ENCODE results near the gene MINDY4.

MINDY4 gene

DNA sequence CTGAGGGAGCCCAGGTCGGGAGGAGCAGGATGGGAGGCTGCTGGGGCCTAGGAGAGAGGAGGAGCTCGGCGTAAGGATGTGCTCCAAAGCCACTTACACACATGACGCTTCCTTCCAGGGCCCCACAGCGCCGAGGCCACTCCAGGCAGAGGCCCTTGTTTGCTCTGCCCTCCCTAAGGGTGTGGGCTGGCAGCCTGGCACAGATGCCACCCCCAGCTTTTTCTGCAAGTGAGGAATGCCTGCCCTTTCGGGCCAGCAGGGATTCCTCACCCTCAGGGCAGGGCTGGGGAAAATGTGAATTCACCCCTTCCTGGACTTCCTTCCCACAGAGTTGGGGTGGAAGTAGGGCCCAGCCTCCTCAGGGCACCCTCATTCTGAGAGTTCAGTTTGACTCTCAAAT, 134.8 kb downstream of the MINDY4 start:
- no peak for DNase-seq

DNA sequence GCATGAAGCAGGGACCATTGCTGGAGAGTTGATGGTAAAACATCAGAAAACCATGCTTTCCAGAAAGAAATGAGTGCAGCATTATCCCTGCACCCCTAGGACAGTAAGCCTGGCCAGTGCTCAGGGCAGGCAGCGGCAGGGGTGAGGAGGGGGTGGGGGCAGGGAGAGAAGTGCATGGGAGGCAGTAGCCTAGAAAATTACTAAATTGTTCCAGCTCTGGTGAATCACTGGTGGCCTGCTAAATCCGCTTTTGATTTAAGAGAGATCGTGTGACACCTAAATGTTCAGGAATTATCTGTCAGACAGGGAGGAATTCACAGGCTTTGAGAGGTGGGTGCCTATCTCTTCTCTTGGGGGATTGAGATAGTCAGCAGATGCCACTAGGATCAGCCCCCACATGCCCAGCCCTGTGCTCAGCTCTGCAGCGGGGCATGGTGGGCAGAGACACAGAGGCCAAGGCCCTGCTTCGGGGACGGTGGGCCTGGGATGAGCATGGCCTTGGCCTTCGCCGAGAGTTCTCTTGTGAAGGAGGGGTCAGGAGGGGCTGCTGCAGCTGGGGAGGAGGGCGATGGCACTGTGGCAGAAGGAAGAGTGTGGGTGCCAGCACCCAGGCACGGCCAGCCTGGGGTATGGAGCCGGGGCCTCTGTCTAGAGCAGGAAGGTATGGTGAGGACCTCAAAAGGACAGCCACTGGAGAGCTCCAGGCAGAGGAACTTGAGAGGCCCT, 135.5 kb downstream of the MINDY4 start:
- DNase-seq, result no peak

DNA sequence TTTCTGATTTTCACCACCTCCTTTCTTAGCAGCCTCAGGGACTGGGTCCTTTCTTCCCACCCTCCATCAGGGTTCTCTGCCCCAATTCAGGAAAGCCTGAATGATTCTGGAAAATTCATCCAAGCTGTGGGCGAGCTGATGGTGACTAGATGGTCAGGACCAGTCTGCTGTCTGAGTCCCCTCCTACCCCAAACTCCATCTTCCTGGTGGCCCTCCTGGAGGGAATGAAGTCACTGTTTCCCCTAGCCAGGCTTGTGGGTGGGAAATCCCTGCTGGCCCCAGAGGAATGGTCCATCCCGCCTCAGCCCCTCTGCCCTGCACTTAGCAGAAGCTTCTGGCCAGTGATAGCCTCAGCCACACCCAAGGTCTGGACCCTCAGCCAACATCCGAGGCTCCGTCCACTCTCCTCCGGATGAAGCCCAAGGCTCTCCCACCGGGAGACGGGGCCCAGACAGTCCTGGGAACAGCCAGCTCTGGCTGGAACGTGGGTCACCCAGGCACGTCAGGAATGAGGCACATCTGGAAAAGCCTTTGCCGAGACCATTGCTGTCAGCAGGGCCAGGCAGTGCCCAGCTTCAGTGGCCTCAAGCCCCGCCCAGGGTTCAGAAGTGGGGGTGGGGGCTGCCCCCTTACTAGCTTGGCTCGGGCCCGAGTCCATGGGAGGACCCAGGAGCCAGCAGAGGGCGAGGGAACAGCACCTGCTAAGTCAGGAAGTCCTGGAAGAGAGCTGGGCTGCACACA, 136.5 kb downstream of the MINDY4 start:
- no peak for DNase-seq

DNA sequence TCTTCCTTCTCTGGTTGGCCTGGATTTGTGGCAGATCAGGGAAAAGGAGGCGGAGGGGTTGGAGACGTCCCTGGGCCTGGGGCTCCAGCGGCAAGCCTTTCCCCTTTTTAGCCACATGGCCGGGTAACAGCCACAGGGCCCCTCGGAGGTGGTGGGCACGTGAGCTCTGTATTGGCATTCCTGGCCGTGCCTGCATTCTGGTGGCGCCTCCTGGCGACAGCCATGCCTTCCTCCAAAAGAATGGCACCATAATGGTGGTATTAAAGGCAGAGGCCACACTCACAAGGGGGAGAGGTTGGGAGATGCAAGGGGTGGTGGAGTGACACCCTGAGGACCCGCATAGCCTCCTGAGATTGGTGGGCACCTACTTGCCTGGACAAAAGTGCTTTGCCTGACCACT, 137.5 kb downstream of the MINDY4 start:
- DNase-seq, result no peak

DNA sequence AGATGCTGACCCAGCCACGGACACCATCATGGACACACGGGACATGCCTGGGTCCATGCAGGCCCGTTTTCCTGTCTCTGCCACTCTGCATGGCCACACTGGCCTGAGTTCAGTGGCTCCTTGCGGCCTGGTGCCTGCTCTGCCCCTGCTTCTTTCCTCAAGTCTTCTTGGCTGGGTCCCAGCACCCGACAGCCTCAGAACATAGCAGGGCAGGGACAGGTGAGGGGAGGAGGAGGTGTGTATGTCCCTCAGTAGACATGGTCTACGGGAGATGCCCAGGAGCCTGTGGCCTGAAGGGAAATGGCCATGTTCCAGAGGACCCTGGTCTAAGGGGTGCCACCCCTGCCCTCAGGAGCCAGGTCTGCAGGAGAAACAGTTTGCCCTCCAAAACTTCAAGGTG, 138.2 kb downstream of the MINDY4 start:
- no peak for DNase-seq

DNA sequence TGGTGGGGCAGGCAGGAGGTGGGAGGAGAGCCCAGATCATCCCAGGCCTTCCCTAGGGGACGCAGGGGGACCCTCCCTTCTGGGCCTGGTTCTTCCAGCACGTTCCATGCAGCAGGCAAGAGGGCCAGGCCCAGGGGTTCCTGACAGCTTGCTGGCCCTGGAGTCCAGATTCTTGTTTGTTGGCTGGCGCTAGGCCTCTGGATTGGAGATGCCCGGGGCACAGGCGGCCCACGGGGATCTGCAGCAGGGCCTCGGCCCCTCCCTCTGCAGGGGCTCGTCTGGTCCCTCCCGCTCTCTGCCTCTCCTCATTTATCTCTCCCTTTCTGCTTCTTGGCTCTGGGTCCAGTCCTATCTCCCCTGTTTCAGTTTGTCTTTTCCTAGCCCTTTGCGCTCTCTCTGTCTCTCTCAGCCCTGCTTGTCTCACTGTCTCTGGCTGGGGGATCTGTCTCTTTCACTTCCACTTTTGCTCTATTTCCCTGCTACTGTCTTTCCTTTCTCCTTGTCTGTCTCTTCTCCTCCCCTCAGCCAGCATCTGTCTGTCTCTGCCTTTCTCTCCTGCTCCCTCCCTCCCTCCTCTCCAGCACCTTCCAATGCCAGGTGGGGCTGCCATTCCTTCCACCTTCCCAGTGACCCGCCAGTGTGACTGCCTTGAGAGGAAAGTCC, 139.3 kb downstream of the MINDY4 start:
- no peak for DNase-seq

DNA sequence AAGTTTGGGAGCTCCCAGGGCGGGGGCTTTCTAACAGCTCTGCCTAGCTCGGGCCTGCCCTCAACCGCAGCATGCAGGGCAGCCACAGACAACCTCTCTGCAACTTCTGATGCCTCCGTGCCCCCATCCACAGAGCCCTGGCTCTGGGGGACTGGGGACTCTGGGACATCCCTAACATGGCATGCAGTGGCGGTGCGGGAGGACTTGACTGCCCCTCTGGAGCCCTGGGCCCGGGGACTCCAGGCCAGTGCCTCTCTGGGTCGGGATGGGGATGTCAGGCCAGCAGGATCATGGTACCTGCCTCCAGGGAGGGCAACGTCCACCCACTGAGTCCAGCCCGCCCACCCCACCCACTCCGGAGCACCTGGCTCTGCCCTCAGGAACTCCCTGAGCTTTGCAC, 139.9 kb downstream of the MINDY4 start:
- no peak for DNase-seq

DNA sequence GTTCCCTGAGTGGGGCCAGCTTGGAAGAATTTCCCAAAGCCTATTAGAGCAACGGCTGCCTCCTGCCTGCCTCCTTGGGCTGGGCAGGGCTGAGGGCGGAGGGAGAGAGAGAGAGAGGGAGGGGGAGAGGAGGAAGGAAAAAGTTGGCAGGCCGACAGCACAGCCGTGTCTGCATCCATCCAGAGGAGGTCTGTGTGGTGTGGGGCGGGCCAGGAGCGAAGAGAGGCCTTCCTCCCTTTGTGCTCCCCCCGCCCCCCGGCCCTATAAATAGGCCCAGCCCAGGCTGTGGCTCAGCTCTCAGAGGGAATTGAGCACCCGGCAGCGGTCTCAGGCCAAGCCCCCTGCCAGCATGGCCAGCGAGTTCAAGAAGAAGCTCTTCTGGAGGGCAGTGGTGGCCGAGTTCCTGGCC, 140.3 kb downstream of the MINDY4 start, which contains the start of gene AQP1:
AQP1 (plus strand) TSS at position 293 of the 409 bp plus-strand sequence; CDS start at position 350, 57 bp downstream.
- DNase-seq, result no peak

DNA sequence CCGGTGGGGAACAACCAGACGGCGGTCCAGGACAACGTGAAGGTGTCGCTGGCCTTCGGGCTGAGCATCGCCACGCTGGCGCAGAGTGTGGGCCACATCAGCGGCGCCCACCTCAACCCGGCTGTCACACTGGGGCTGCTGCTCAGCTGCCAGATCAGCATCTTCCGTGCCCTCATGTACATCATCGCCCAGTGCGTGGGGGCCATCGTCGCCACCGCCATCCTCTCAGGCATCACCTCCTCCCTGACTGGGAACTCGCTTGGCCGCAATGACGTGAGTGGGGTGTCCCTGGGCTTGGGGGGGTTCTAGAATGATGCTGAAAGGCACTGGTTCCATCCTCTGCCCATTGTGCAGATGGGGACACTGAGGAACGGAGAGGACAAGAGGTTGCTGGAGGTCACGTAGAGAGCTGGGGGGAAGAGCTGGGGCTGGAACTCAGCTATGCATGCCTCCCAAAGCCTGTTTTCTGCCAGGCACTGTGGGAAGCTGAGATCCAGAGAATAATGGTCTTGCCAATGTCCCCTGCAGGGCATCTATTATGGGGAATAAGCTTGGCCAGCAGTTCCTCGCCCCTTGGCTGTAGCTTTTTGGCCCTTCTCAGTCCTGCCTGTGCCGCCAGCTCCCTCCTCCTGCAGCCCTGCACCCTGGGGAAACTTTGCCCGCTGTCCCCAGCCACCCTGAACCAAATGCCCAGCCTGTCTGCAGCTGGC, 141.0 kb downstream of the MINDY4 start:
- no peak for DNase-seq

DNA sequence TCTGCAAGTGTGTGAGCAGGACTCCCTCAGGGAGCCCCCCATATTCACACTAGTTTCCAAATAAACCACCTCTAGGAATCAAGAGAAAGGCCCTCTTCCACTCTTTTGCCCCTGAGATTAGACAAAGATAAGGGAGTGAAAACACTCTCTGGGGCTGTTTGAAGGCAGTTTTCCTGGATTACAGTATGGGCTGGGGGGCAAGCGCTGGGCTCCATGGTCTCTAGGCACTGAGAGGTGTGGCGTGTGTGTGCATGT, 141.4 kb downstream of the MINDY4 start:
- DNase-seq, result no peak

DNA sequence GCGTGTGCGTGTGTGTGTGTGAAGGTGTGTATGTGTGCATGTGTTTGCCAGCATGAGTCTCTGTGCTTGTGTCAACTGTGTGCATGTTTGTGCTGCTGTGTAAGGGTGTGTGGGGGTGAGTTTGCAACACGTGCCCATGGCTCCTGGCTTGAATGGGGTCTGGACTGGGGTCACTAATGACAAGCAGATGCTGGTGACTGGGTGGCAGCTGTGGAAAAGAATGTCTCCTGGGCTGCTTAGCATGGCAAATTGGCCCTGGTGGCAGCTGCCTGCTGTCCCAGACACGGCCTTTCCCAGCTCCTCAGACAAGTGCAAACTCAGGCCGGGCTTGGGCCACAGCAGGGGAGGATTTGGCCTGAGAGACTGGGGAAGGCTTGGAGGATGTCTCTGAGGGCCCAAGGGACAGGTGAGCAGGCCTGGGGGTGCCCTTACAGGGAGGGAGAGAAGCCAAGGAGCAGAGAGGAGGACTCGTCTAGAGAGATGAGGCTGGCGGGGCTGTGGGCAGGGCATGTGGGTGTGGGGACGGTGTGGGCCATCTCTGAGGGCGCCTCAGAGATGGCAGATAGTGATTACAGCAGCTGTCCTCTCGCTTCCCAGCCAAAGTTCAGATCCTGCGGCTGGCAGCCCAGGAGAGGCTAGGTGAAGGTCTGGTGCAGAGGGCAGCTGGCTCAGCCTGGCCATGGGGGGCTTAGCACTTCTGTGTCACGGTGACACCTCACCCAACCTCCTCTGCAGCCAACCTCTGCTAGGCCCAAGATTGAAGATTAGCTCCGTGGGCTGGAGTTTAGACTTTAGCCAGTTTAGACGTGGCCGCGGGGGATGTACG, 142.0 kb downstream of the MINDY4 start:
- no peak for DNase-seq

DNA sequence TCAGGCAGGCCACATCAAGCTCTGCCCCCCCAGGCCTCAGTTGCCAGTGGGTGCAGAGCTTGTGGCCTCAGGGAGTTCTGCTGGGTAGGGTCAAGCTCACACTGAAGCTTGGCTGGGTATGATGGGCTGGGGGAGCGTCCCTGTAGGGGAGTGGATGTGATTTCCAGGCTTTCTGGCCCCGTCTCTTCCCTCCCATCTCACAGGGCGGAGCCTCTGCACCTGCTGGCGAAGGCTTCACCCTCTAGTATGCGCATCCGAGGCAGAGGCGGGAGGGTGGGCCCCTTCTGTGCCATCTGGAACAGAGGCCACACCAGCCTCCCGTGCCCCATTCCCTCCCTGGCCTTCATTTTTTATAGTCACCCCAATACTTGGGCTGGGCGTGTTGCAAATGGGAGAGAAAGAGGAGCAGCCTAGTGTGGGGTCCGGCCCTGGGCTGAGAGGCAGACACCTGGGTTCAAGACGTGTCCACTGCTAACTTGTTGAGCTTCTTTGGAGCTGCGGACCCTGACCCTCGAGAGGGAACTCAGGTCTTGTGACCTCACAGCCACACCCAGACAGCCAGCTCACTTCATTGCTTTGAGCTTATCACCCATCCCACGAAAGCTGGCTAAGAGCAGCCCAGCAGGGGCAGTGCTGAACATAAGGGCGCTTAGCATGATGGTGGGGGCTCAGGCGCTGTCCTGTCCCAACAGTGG, 142.8 kb downstream of the MINDY4 start:
- no peak for DNase-seq

DNA sequence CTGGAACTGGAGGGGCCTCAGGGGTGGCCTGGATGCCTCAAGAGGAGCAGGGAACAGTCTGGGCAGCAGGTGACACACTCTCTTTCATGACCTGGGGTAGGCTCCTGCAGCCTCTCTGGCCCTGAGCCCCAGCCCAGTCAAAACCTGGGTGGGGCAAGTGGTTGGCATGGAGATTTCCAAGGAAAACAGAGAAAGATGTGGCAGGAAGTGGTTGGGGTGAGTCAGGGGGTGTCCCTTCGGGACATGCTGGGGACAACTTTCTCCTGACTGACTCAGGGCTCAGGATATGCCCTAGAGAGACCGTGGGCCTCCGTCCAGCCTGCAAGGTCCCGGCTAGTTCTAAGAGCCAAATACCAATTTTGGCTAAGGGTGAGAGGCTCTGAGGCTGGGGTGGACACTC, 143.4 kb downstream of the MINDY4 start:
- no peak for DNase-seq

DNA sequence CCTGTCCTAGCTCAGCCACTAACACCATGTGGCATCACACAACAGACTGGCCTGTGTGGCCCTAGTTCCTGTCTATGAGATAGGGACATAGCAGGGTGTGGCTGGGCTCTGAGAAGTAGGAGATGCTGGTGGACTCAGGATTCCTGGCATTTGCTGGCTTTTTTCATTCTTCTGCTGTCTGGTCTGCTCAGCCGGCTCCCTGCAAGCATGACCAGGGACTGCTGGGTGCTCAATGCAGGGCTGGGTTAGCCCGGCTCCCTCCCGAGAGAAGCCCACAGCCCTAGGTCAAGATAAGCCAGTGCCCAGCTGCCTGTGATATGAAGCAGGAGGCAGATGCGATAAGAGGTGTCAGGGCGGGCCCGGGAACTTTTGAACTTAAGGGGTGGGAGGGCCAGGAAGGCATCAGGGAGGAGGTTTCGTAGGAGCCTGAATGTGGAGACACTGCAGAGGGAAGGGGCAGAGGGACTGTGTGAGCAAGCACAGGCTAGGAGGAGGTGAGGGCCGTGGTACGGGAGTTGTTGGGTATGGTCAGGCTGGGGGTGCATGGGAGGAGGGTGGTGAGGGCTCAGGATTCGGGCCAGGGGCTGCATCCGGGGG, 143.9 kb downstream of the MINDY4 start:
- DNase-seq, result no peak

DNA sequence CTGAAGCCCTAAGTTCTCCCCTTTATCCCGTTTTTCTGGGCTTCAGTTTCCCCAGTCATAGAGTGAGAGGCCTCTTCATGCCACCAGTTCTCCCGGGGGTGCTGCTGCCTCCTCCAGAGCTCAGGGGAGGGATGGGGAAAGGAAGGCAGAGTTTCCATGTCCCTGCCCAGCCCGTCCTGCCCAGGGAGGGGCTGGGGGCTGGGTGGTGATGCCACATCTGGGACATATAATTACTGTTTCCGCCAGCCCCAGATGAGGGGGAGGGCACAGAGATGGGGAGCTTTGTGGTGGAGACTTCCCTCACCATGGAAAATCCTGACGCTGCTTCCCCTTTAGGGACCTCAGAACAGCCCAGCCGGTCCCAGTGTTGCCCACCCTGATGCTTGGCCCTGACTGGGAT, 144.5 kb downstream of the MINDY4 start:
- no peak for DNase-seq

DNA sequence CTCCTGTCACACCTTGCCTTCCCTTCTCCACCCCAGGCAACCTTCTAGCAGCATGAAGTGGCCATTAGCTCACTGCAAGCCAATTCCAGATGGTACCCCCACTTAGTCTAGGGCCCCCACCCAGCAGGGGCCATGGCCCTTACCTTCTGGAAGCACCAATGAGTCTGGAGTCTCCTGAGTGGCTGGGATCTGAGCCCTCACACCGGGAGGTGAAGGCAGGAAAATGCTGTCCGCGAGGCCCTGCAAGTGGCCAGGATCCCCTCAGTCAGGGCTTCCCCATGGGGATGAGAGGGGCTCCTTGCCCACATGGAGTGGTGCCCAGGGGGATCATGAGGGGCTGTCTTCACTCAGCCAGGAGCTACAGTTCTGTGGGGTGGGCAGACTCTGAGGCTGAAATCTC, 145.0 kb downstream of the MINDY4 start:
- no peak for DNase-seq

DNA sequence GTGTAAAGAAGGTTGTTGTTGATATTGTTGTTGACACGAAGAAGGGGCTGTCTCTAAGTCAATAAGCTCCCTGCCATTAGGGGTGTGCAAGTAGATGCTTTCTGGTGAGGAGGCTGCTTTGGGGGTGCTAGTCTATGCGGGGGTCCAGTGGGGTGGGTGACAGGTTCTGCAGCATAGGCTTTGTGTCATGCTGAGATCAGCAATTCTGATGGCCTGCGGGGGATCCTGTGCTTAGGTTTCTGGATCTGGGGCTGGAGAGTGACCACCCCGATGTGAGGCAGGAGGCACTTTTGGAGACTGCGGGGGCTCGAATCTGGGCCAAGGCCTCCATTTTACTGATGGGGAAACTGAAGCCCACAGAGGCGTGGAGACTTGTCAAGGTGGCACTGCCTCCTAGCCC, 145.6 kb downstream of the MINDY4 start:
- DNase-seq, result no peak

DNA sequence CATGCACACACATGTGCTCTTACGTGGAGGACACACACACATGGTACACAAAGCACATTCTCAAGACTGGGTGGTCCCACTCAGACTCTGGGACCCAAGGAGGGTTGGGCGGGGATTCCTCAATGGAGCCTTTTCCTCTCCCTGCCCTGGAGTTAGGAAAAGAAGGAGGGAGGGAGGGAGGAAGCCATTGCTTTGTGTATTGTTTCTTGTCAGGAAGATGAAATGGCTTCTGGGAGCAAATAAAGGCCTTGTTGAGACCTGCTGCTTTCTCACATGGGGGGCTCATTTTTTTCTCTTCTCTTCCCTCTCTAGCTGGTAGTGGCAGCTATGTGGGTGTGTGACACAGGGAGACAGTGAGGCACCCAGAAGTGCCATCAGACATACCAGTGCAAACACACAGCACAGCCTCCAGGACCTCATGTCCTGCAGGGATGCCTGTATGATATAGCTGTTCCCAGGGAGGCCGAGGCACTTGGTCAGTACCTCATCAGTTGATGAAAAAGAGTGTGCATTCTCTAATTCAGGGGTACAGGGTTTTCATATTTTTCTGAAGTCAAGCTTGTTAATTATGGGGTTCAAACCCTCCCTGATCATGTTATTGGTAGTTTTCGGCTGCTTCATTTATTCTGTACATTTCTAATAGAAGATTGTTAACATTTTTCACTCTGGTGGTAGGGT, 146.1 kb downstream of the MINDY4 start:
- no peak for DNase-seq

DNA sequence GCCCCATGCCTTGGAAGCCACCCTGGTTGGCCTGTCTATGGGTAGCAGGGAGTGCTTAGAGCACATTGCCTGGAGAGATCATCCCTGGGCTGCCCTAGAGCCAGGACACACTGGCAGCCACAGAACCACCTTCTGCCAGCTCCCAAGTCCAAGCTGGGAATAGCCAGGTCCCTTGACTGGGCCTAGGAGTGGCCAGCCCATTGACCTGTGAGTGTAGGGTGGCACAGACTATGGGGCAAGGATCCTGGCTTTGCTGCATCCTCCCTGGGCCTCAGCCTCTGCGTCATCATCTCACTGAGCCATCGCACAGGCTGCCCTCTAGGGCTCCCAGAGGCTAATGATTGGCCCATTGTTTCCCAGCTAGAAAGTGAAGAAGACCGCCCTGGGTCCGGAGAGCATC, 147.5 kb downstream of the MINDY4 start:
- DNase-seq, result no peak

DNA sequence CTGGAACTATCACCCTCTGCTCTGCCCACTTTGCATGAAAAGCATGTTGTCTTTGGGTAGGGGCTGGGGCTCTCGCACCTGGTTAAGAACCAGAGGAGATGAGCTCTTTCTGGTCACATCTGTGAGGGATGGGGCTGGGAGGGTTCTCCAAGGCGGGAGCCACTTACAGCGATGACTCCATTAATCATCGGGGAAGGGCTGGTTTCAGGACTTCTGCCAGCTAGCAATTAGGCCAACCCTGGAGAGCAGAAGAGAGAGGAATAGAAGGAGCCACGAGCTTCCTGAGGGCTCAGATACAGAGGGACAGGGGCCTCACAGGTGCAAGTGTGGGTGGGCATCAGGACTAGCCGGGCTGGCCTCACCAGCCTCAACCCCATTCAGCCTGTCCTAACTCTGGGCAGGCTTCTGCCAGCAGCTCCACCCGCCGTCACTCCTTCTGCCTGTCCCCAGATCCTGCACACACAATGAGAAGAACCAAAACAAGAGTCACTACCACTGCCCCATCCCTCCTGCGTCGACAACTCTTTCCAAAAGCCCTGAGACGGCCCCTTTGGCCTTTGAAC, 148.9 kb downstream of the MINDY4 start:
- DNase-seq, result no peak

Measured in activated CD8-positive, alpha-beta memory T cell treated with anti-CD3 and anti-CD28 coated beads, Interleukin-2, amount 50 U/mL, for 4 hours (primary cell).